Body of pancreas (tissue), 4 donors: Measurements from ENCODE around the gene EEF1G. TPM values are rescaled to one million over a fixed set of nuclear protein-coding genes. Genes with fewer than 3 reads are reported as not detected.
"Not testable (repeated sequence)": the region's sequence is repeated elsewhere in the genome, so short reads cannot be mapped to it uniquely, and the experiment has no call there.

ENCODE experiments used
- ATAC-seq: fragments of 150-250 bp; one replicate; pipeline ENCODE4 v1.9.1; 2016
- DNase-seq, 4 donors: peaks; one replicate each; pipeline ENCODE4 v3.0.0-alpha.2; 2019
- H3K27ac ChIP-seq, 4 donors: fragments of 200-600 bp; sonication (generic); 1 replicate in 3 of 4; 2 replicates in 1 of 4; pipeline versions ENCODE4 v1.5.1 to v1.6.1; 2016 to 2019; ENCODE audit warnings: mild to moderate bottlenecking in 1 of 4, mixed read lengths in 1 of 4, moderate library complexity in 1 of 4
- H3K27me3 ChIP-seq, 2 donors: fragments of 200-600 bp; sonication (generic); one replicate each; pipeline ENCODE4 v1.6.0; 2016; ENCODE audit warnings: mild to moderate bottlenecking in 1 of 2
- H3K36me3 ChIP-seq, 2 donors: fragments of 200-600 bp; sonication (generic); replicated peaks in 1 of 2; 2 replicates each; pipeline ENCODE4 v1.5.1; 2016; ENCODE audit warnings: low read depth in 2 of 2; ENCODE audit not compliant: insufficient read depth in 1 of 2
- H3K4me1 ChIP-seq: fragments of 200-600 bp; sonication (generic); one replicate; pipeline ENCODE4 v1.6.0; 2016
- H3K4me3 ChIP-seq, 2 donors: fragments of 200-600 bp; sonication (generic); 1 replicate in 1 of 2; 2 replicates in 1 of 2; pipeline ENCODE4 v1.5.1; 2016 to 2019
- H3K9me3 ChIP-seq, 3 donors: fragments of 200-600 bp; sonication (generic); 1 replicate in 2 of 3; 2 replicates in 1 of 3; pipeline ENCODE4 v1.5.1; 2016
- CTCF ChIP-seq, 7 experiments: fragments of 450-650 bp in 4 of 7; fragments of 200-600 bp in 3 of 7; sonication (generic) in 3 of 7; IDR thresholded peaks; one replicate each; pipeline ENCODE4 v1.5.1; 2016 to 2019; ENCODE audit warnings: antibody characterized with exemption in 7 of 7
- POLR2A ChIP-seq, 3 donors: fragments of 450-650 bp; IDR thresholded peaks; one replicate each; pipeline ENCODE4 v1.6.1; 2016; ENCODE audit warnings: antibody characterized with exemption in 3 of 3, mild to moderate bottlenecking in 2 of 3
- WGBS, 2 donors: methylation state at CpG; one replicate each; pipeline ENCODE4 v1.1.5; 2017; 5-methylcytosine and 5-hydroxymethylcytosine counted together
- intact Hi-C: fragments of 100-400 bp; cut with DNase I; formaldehyde crosslinking; loops from one replicate; pipeline ENCODE4 v1.15.1; 2023
- total RNA-seq, 2 donors: library from RNA; depleted of rRNA; stranded (reverse); fragments of >200 nt; gene quantifications; one replicate each; pipeline ENCODE4 v1.1.0, GENCODE V29; 2016

EEF1G gene
- total RNA-seq, 2 donors from 2014 or later: 893 to 1,161 TPM

GRCh38 chr11:62569611-62570010, 4.1 kb downstream of the EEF1G start:
- H3K27ac ChIP-seq: no peak overlapping the region
- DNase-seq (no peak), ATAC-seq (no peak)
- H3K4me1 ChIP-seq: peaks cover 27% of the 10 kb centered on the region
- TF ChIP-seq CTCF (IDR thresholded peaks at IDR 0.05) (no peak), POLR2A (IDR thresholded peaks at IDR 0.05) (no peak)
- H3K4me3 ChIP-seq: no peak overlapping the region
- intact Hi-C loops: no loop called here
- H3K9me3 ChIP-seq: no peaks in the 10 kb centered on the region
- H3K36me3 ChIP-seq: peaks cover 7 to 29% of the 10 kb centered on the region in 2 donors
- 76 to 77% methylated on average over 1 of the region's 1 CpG for WGBS, 2 donors
- H3K27me3 ChIP-seq: no peaks in the 10 kb centered on the region

- H3K36me3 ChIP-seq: peaks cover 7 to 32% of the 10 kb centered on the region in 2 donors
- no peak for TF ChIP-seq POLR2A (IDR thresholded peaks at IDR 0.05)
- TF ChIP-seq CTCF (IDR thresholded peaks at IDR 0.05): no peak
- WGBS, 2 donors: 76 to 87% methylated on average over 8 of the region's 8 CpGs
- H3K9me3 ChIP-seq: no peaks in the 10 kb centered on the region
- H3K27me3 ChIP-seq: no peaks in the 10 kb centered on the region
- intact Hi-C loops: no loop called here
- H3K4me1 ChIP-seq: peaks cover 16% of the 10 kb centered on the region
- H3K4me3 ChIP-seq: no peak overlapping the region
- DNase-seq (no peak), ATAC-seq (no peak)
- H3K27ac ChIP-seq: no peak overlapping the region
Measured at GRCh38 chr11:62567018-62567633, 6.6 kb downstream of the EEF1G start.

GRCh38 chr11:62566247-62566646, 7.4 kb downstream of the EEF1G start:
- Histone ChIP-seq H3K4me1 (peaks cover 7% of the 10 kb centered on the region), H3K36me3 (peaks cover 7 to 30% of the 10 kb centered on the region in 2 donors), H3K27ac (no peak overlapping the region), H3K27me3 (no peaks in the 10 kb centered on the region), H3K4me3 (no peak overlapping the region), H3K9me3 (no peaks in the 10 kb centered on the region)
- ATAC-seq: no peak
- intact Hi-C loops: no loop called here
- DNase-seq: no peak
- no peak for TF ChIP-seq POLR2A (IDR thresholded peaks at IDR 0.05)
- no peak for TF ChIP-seq CTCF (IDR thresholded peaks at IDR 0.05)
- 89 to 93% methylated on average over 8 of the region's 8 CpGs for WGBS, 2 donors

GRCh38 chr11:62565100-62565802, 8.4 kb downstream of the EEF1G start:
- 64 to 69% methylated on average over 5 of the region's 5 CpGs for WGBS, 2 donors
- TF ChIP-seq POLR2A (IDR thresholded peaks at IDR 0.05) (no peak), CTCF (IDR thresholded peaks at IDR 0.05) (no peak)
- no peak for ATAC-seq

GRCh38 chr11:62561677-62562230, 11.9 kb downstream of the EEF1G start:
- intact Hi-C loops, H3K27ac ChIP-seq, H3K9me3 ChIP-seq, H3K4me3 ChIP-seq, ATAC-seq, H3K27me3 ChIP-seq, DNase-seq: not testable (repeated sequence)
- H3K4me1 ChIP-seq: peaks cover 22% of the 10 kb centered on the region
- peaks cover 0 to 21% of the 10 kb centered on the region in 2 donors for H3K36me3 ChIP-seq
- 60% methylated on average over 3 of the region's 3 CpGs for WGBS, 2 donors

More at GRCh38 chr11:62565100-62565802, 8.4 kb downstream of the EEF1G start:
- peaks cover 13% of the 10 kb centered on the region for H3K4me1 ChIP-seq
- peaks cover 4 to 24% of the 10 kb centered on the region in 2 donors for H3K36me3 ChIP-seq
- no peak overlapping the region for H3K27ac ChIP-seq
- no peak overlapping the region for H3K4me3 ChIP-seq
- no peaks in the 10 kb centered on the region for H3K9me3 ChIP-seq
- intact Hi-C loops: no loop called here
- no peaks in the 10 kb centered on the region for H3K27me3 ChIP-seq
- no peak for DNase-seq
